CD4-positive, alpha-beta memory T cell (primary cell): Measurements from ENCODE around the gene ELL2. TPM values are rescaled to one million over a fixed set of nuclear protein-coding genes. Genes with fewer than 3 reads are reported as not detected.

ENCODE experiments used
- CTCF ChIA-PET: fragments of 350-600 bp; sonication (Branson Sonifier 250); formaldehyde crosslinking; loops from one replicate; lab custom pipeline; 2021; ENCODE audit warnings: inconsistent platforms; ENCODE audit not compliant: partially characterized antibody; lab: Charles Lee
- POLR2A ChIA-PET: fragments of 350-600 bp; sonication (Branson Sonifier 250); formaldehyde crosslinking; loops from one replicate; lab custom pipeline; 2021; ENCODE audit not compliant: partially characterized antibody; lab: Charles Lee
- DNase-seq, 5 donors: peaks; one replicate each; pipeline versions ENCODE4 v3.0.0 to v3.0.0-alpha.2; 2020 to 2022; ENCODE audit warnings: mixed read lengths in 1 of 5
- H3K27ac ChIP-seq: one replicate; pipeline ENCODE4 v1.7.0; 2013; ENCODE audit warnings: low read depth, low read length
- H3K27me3 ChIP-seq: 2 replicates; pipeline ENCODE4 v1.7.0; 2013; ENCODE audit warnings: mild to moderate bottlenecking, low read length, moderate library complexity; ENCODE audit not compliant: insufficient read depth
- H3K36me3 ChIP-seq: 2 replicates; pipeline ENCODE4 v1.7.0; 2013; ENCODE audit warnings: mild to moderate bottlenecking, low read length, moderate library complexity; ENCODE audit not compliant: insufficient read depth
- H3K4me1 ChIP-seq: 2 replicates; pipeline ENCODE4 v1.7.0; 2013; ENCODE audit warnings: mild to moderate bottlenecking, low read length, moderate library complexity; ENCODE audit not compliant: insufficient read depth
- H3K4me3 ChIP-seq, 2 donors: one replicate each; pipeline ENCODE4 v1.7.0; 2013; ENCODE audit warnings: low read length in 2 of 2, mild to moderate bottlenecking in 1 of 2
- H3K9me3 ChIP-seq, 2 donors: one replicate each; pipeline ENCODE4 v1.7.0; 2013; ENCODE audit warnings: low read length in 2 of 2, control low read depth in 1 of 2; ENCODE audit not compliant: control insufficient read depth in 1 of 2
- H3K27ac Mint-ChIP-seq, 7 donors: one replicate each; pipeline ENCODE4 v1.8.0; 2020 to 2021; ENCODE audit warnings: mixed read lengths in 7 of 7, mild to moderate bottlenecking in 6 of 7, inconsistent platforms in 3 of 7, moderate library complexity in 3 of 7
- H3K27me3 Mint-ChIP-seq, 2 donors: one replicate each; pipeline ENCODE4 v1.8.0; 2020 to 2021; ENCODE audit warnings: mixed read lengths in 2 of 2
- H3K36me3 Mint-ChIP-seq, 2 donors: one replicate each; pipeline ENCODE4 v1.8.0; 2020 to 2021; ENCODE audit warnings: mixed read lengths in 2 of 2, inconsistent platforms in 1 of 2, mild to moderate bottlenecking in 1 of 2
- H3K4me1 Mint-ChIP-seq, 4 donors: one replicate each; pipeline ENCODE4 v1.8.0; 2020 to 2021; ENCODE audit warnings: mixed read lengths in 4 of 4, mild to moderate bottlenecking in 1 of 4
- H3K4me3 Mint-ChIP-seq, 8 donors: one replicate each; pipeline ENCODE4 v1.8.0; 2020 to 2021; ENCODE audit warnings: mixed read lengths in 8 of 8, mild to moderate bottlenecking in 7 of 8, moderate library complexity in 6 of 8, inconsistent platforms in 3 of 8
- H3K9me3 Mint-ChIP-seq, 8 donors: one replicate each; pipeline ENCODE4 v1.8.0; 2020 to 2021; ENCODE audit warnings: mixed read lengths in 8 of 8, mild to moderate bottlenecking in 5 of 8, inconsistent platforms in 3 of 8, moderate library complexity in 1 of 8
- intact Hi-C: fragments of 100-400 bp; cut with micrococcal nuclease; formaldehyde crosslinking; loops from one replicate; pipeline ENCODE4 v1.15.1; 2023
- polyA plus RNA-seq, 2 donors: library from polyadenylated mRNA; unstranded; fragments of 300-500 nt; fragmentation: Illumina TruSeq; gene quantifications; one replicate each; pipeline ENCODE4 v1.2.3, GENCODE V29; 2021
- total RNA-seq, 2 experiments: library from RNA; stranded (reverse); gene quantifications; one replicate each; pipeline ENCODE4 v1.2.3, GENCODE V29; 2021

Gene ELL2
- total and polyA plus RNA-seq, 4 experiments from 2014 or later, result 2.8 to 15.6 (median 9.3) TPM

DNA sequence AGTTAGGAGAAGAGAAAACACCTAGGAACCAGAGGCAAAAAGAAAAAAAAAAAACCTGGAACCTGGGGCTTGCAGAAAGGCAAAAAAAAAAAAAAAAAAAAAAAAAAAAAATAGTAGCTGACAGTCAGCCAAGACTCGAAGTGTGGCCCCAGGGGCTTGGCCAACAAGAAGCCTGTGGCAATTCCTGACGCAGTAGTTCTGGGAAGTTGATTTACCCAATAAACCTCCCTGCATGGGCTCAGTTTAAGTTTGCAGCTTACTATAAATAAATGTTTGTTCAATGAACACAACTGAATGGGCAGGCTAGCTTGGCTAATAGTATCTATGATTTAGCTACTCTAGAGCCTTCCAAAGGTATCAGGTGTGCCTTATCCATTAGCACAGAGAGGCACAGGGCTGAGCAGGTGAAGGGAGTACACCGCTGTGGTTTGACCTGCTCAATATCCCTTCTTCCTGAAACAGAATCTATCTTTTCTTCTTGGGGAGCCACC, 117.9 kb downstream of the ELL2 start:
- Histone ChIP-seq H3K9me3 (no peaks in the 10 kb centered on the region), H3K4me3 (no peak overlapping the region), H3K27me3 (no peaks in the 10 kb centered on the region), H3K27ac (no peak overlapping the region), H3K4me1 (peaks cover 20% of the 10 kb centered on the region), H3K36me3 (no peaks in the 10 kb centered on the region)
- no peaks in the 10 kb centered on the region for H3K36me3 Mint-ChIP-seq
- H3K4me1 Mint-ChIP-seq, result peaks cover 16 to 36% (median 25%) of the 10 kb centered on the region in 4 donors
- ChIA-PET POLR2A (interaction anchor here (0.7 to 2.3 kb wide), 8 partner anchors 9 to 289 kb away, joined by 3 to 28 read pairs (median 9); partner anchors contain the start of genes ARSK, GLRX, RFESD and SKIC3), CTCF (interaction anchor here (0.6 to 24.1 kb wide), 27 partner anchors 8 to 286 kb away, joined by 3 to 902 read pairs (median 4); partner anchors contain the start of genes GLRX and RFESD)
- H3K9me3 Mint-ChIP-seq, result no peaks in the 10 kb centered on the region
- intact Hi-C loops, result loop anchor here (1.0 kb wide), 5 partner anchors 8 to 199 kb away; partner anchors contain the start of gene GLRX
- DNase-seq, result no peak
- no peaks in the 10 kb centered on the region for H3K27me3 Mint-ChIP-seq
- H3K4me3 Mint-ChIP-seq, result peak overlapping the region in 1 of 8 donors; percentile 69
- peak overlapping the region; percentile 83 to 95 (median 91) for H3K27ac Mint-ChIP-seq

- H3K36me3 ChIP-seq, result no peaks in the 10 kb centered on the region
- CTCF ChIA-PET, result interaction anchor here (0.6 to 24.1 kb wide), 27 partner anchors 8 to 285 kb away, joined by 3 to 902 read pairs (median 4); partner anchors contain the start of genes GLRX and RFESD
- H3K4me1 ChIP-seq, result peaks cover 20% of the 10 kb centered on the region
- DNase-seq, result peak; percentile 49 to 77 (median 52)
- H3K9me3 Mint-ChIP-seq, result no peaks in the 10 kb centered on the region
- H3K36me3 Mint-ChIP-seq, result no peaks in the 10 kb centered on the region
- no peaks in the 10 kb centered on the region for H3K9me3 ChIP-seq
- H3K27ac ChIP-seq, result no peak overlapping the region
- no peaks in the 10 kb centered on the region for H3K27me3 Mint-ChIP-seq
- peak overlapping the region in 1 of 2 donors; percentile 11 for H3K4me3 ChIP-seq
- intact Hi-C loops, result loop anchor here (1.0 kb wide), 5 partner anchors 8 to 199 kb away; partner anchors contain the start of gene GLRX
- no peaks in the 10 kb centered on the region for H3K27me3 ChIP-seq
- POLR2A ChIA-PET, result interaction anchor here (0.7 to 9.4 kb wide), 8 partner anchors 8 to 288 kb away, joined by 3 to 273 read pairs (median 14); partner anchors contain the start of genes ARSK, GLRX, RFESD and SKIC3
- peak overlapping the region in 7 of 8 donors; percentile 41 to 78 (median 54) for H3K4me3 Mint-ChIP-seq
- H3K27ac Mint-ChIP-seq, result peak overlapping the region; percentile 83 to 95 (median 91)
- H3K4me1 Mint-ChIP-seq, result peaks cover 18 to 36% (median 25%) of the 10 kb centered on the region in 4 donors
Observed at GRCh38 chr5:95842854-95843544, 118.7 kb downstream of the ELL2 start.

GRCh38 chr5:95841914-95842812, 119.5 kb downstream of the ELL2 start:
- no peak overlapping the region for H3K4me3 ChIP-seq
- intact Hi-C loops, result no loop called here
- H3K4me1 Mint-ChIP-seq, result peaks cover 18 to 43% (median 26%) of the 10 kb centered on the region in 4 donors
- no peaks in the 10 kb centered on the region for H3K9me3 ChIP-seq
- H3K27me3 ChIP-seq, result no peaks in the 10 kb centered on the region
- peaks cover 20% of the 10 kb centered on the region for H3K4me1 ChIP-seq
- CTCF ChIA-PET, result interaction anchor here (1.1 to 24.1 kb wide), 8 partner anchors 10 to 198 kb away, joined by 3 to 902 read pairs (median 4); partner anchors contain the start of genes GLRX and RFESD
- POLR2A ChIA-PET, result interaction anchor here (1.8 to 9.4 kb wide), 2 partner anchors 22 to 33 kb away, joined by 8 to 273 read pairs; partner anchors contain the start of gene GLRX
- H3K27me3 Mint-ChIP-seq, result no peaks in the 10 kb centered on the region
- H3K9me3 Mint-ChIP-seq, result no peaks in the 10 kb centered on the region
- no peaks in the 10 kb centered on the region for H3K36me3 Mint-ChIP-seq
- H3K27ac Mint-ChIP-seq, result peak overlapping the region; percentile 83 to 95 (median 91)
- DNase-seq, result no peak
- peak overlapping the region in 1 of 8 donors; percentile 78 for H3K4me3 Mint-ChIP-seq
- H3K36me3 ChIP-seq, result no peaks in the 10 kb centered on the region
- no peak overlapping the region for H3K27ac ChIP-seq

DNA sequence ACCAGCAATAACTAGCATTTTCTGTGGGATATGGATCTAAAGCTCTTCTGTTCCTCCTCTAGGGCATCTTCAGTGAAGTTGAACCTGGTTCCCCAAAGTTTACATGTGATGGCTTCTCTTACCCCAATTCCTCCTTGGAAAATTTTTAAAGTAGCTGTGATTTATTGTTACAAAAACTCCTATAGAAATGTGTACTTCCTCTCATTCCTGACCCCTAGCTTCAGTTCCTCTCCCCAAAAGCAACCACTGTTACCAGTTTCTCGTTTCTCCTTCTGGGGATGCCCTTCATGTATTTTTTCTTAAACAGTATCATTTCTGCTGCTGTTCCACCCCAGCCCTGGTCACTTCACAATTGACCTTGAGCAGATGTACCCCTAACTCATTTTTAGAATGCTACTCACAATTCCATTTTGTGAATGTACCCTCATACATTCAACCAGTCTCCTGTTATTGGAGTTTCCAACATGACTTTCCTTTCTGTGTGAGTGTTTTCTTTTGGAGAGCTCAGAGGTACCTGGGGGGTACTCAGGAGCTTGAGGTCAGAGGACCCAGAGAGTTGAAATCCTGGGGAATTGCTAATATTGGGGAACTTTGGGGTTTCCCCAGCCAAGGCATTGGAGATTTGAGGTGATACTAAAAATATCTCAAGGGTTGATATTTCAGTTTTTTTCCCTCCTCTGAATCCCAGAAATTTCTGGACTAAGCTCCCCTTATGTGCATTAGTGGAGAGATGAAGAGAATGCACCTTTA, 120.5 kb downstream of the ELL2 start:
- POLR2A ChIA-PET, result interaction anchor here (1.0 to 9.4 kb wide), 3 partner anchors 21 to 38 kb away, joined by 3 to 273 read pairs (median 8); partner anchors contain the start of gene GLRX
- CTCF ChIA-PET, result interaction anchor here (0.7 to 24.1 kb wide), 8 partner anchors 9 to 196 kb away, joined by 3 to 902 read pairs (median 4); partner anchors contain the start of genes GLRX and RFESD
- DNase-seq, result no peak
- H3K9me3 Mint-ChIP-seq, result no peaks in the 10 kb centered on the region
- peaks cover 20 to 47% (median 33%) of the 10 kb centered on the region in 4 donors for H3K4me1 Mint-ChIP-seq
- Histone ChIP-seq H3K4me3 (no peak overlapping the region), H3K4me1 (peaks cover 29% of the 10 kb centered on the region), H3K36me3 (no peaks in the 10 kb centered on the region), H3K27ac (no peak overlapping the region), H3K9me3 (no peaks in the 10 kb centered on the region), H3K27me3 (no peaks in the 10 kb centered on the region)
- intact Hi-C loops, result no loop called here
- no peaks in the 10 kb centered on the region for H3K27me3 Mint-ChIP-seq
- H3K4me3 Mint-ChIP-seq, result no peak overlapping the region
- no peaks in the 10 kb centered on the region for H3K36me3 Mint-ChIP-seq
- H3K27ac Mint-ChIP-seq, result peak overlapping the region in 4 of 7 donors; percentile 18 to 76 (median 46)

DNA sequence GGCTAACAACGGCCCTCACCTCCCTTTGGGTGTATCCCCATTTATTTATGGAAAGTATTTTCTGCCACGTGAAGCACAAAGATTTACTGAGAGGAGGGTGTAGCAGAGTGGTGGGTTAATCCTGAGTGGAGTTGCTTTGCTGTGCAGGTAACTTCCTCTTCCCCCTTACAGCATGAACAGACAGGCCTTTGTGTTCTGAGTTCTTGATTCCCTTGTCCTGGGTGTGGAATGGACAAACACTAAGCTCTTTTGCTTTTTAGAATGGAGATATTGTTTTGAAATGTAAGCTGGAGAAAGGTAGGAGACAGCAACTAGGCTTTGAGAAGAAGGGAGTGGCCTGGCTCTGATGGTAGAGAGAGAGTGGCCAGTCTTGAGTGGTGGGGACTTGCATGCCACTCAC, 122.0 kb downstream of the ELL2 start:
- Histone ChIP-seq H3K27me3 (no peaks in the 10 kb centered on the region), H3K9me3 (no peaks in the 10 kb centered on the region), H3K27ac (no peak overlapping the region), H3K4me1 (peaks cover 37% of the 10 kb centered on the region), H3K36me3 (no peaks in the 10 kb centered on the region), H3K4me3 (no peak overlapping the region)
- no peak for DNase-seq
- no peak overlapping the region for H3K4me3 Mint-ChIP-seq
- intact Hi-C loops, result no loop called here
- no peaks in the 10 kb centered on the region for H3K9me3 Mint-ChIP-seq
- peak overlapping the region in 5 of 7 donors; percentile 1 to 42 (median 24) for H3K27ac Mint-ChIP-seq
- H3K36me3 Mint-ChIP-seq, result no peaks in the 10 kb centered on the region
- ChIA-PET POLR2A (interaction anchor here (1.6 to 9.4 kb wide), 2 partner anchors 19 to 58 kb away, joined by 4 to 273 read pairs; partner anchors contain the start of gene GLRX), CTCF (interaction anchor here (1.3 to 24.1 kb wide), 5 partner anchors 9 to 195 kb away, joined by 4 to 902 read pairs (median 16); partner anchors contain the start of gene RFESD)
- H3K4me1 Mint-ChIP-seq, result peaks cover 25 to 58% (median 42%) of the 10 kb centered on the region in 4 donors
- H3K27me3 Mint-ChIP-seq, result no peaks in the 10 kb centered on the region

GRCh38 chr5:95838556-95838955, 123.1 kb downstream of the ELL2 start:
- Histone ChIP-seq H3K9me3 (no peaks in the 10 kb centered on the region), H3K36me3 (no peaks in the 10 kb centered on the region), H3K27me3 (no peaks in the 10 kb centered on the region), H3K4me3 (no peak overlapping the region), H3K4me1 (peaks cover 36% of the 10 kb centered on the region), H3K27ac (no peak overlapping the region)
- Mint-ChIP-seq H3K4me1 (peaks cover 32 to 62% (median 46%) of the 10 kb centered on the region in 4 donors), H3K4me3 (no peak overlapping the region), H3K9me3 (no peaks in the 10 kb centered on the region), H3K27me3 (no peaks in the 10 kb centered on the region), H3K27ac (peak overlapping the region in 2 of 7 donors; percentile 23 to 57), H3K36me3 (no peaks in the 10 kb centered on the region)
- ChIA-PET POLR2A (interaction anchor here (1.3 to 9.4 kb wide), 4 partner anchors 18 to 191 kb away, joined by 4 to 273 read pairs (median 48); partner anchors contain the start of genes GLRX and RFESD), CTCF (interaction anchor here (0.8 to 24.1 kb wide), 9 partner anchors 8 to 194 kb away, joined by 3 to 902 read pairs (median 7); partner anchors contain the start of genes GLRX and RFESD)
- intact Hi-C loops, result no loop called here
- DNase-seq, result no peak
